WTC11 (cell line): Measurements from ENCODE around the gene KDM5B.

Source experiments
- CBFB ChIP-seq: sonication (generic); formaldehyde crosslinking; IDR thresholded peaks from 2 replicates; pipeline ENCODE4 v1.8.1; 2022; ENCODE audit warnings: mild to moderate bottlenecking, low read depth, missing genetic modification reagents
- IRF2 ChIP-seq: sonication (generic); formaldehyde crosslinking; IDR thresholded peaks from 2 replicates; pipeline ENCODE4 v1.8.0; 2022; ENCODE audit warnings: low read depth, missing genetic modification reagents, borderline replicate concordance
- NFE2L1 ChIP-seq: sonication (generic); formaldehyde crosslinking; IDR thresholded peaks from 2 replicates; pipeline ENCODE4 v1.8.1; 2023; ENCODE audit warnings: missing genetic modification reagents
- NR1H2 ChIP-seq: sonication (generic); formaldehyde crosslinking; IDR thresholded peaks from 2 replicates; pipeline ENCODE4 v1.9.0; 2021; ENCODE audit warnings: mild to moderate bottlenecking, moderate library complexity, missing genetic modification reagents
- NR2C2 ChIP-seq: sonication (generic); formaldehyde crosslinking; IDR thresholded peaks from 2 replicates; pipeline ENCODE4 v1.8.0; 2022; ENCODE audit warnings: mild to moderate bottlenecking, missing genetic modification reagents
- NR3C1 ChIP-seq: sonication (generic); formaldehyde crosslinking; conservative IDR thresholded peaks from 2 replicates; pipeline ENCODE4 v1.8.1; 2023; ENCODE audit warnings: low read depth, mild to moderate bottlenecking, missing genetic modification reagents
- USF2 ChIP-seq: sonication (generic); formaldehyde crosslinking; IDR thresholded peaks from 2 replicates; pipeline ENCODE4 v1.8.1; 2023; ENCODE audit warnings: mild to moderate bottlenecking, missing genetic modification reagents, moderate library complexity
- TF ChIP-seq, protein P1 (sequence below): fragments of 200-600 bp; IDR thresholded peaks from 2 replicates; pipeline ENCODE4 v1.8.0; 2022; ENCODE audit warnings: antibody characterized with exemption
- TF ChIP-seq, protein P2 (sequence below): sonication (generic); formaldehyde crosslinking; IDR thresholded peaks from 2 replicates; pipeline ENCODE4 v1.8.0; 2022; ENCODE audit warnings: mild to moderate bottlenecking, missing genetic modification reagents
- TF ChIP-seq, protein P3 (sequence below): sonication (generic); formaldehyde crosslinking; IDR thresholded peaks from 2 replicates; pipeline ENCODE4 v1.8.0; 2022; ENCODE audit warnings: mild to moderate bottlenecking, missing genetic modification reagents
- TF ChIP-seq, protein P4 (sequence below): sonication (generic); formaldehyde crosslinking; IDR thresholded peaks from 2 replicates; pipeline ENCODE4 v1.8.0; 2023; ENCODE audit warnings: missing genetic modification reagents

DNA sequence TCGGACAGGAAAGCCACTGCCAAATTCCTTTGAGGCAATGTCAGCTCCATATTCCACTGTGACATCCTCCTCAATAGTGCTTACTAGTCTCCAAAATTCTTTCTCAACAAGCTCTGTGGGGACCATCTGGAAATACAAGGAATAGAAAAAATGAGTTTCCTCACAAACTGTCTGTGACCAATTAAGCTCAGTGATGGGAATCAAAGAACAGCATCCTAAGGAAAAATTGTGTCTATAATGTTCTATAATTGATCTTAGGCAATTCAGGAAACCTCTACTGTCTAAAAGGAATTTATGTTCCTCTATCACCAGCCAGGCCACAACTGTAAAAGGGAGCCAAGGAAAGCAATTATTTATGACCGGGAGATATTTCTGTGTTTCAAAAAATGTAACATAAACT, 51.8 kb downstream of the KDM5B start:
- TF ChIP-seq, protein P1, sequence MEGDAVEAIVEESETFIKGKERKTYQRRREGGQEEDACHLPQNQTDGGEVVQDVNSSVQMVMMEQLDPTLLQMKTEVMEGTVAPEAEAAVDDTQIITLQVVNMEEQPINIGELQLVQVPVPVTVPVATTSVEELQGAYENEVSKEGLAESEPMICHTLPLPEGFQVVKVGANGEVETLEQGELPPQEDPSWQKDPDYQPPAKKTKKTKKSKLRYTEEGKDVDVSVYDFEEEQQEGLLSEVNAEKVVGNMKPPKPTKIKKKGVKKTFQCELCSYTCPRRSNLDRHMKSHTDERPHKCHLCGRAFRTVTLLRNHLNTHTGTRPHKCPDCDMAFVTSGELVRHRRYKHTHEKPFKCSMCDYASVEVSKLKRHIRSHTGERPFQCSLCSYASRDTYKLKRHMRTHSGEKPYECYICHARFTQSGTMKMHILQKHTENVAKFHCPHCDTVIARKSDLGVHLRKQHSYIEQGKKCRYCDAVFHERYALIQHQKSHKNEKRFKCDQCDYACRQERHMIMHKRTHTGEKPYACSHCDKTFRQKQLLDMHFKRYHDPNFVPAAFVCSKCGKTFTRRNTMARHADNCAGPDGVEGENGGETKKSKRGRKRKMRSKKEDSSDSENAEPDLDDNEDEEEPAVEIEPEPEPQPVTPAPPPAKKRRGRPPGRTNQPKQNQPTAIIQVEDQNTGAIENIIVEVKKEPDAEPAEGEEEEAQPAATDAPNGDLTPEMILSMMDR, result no peak
- TF ChIP-seq USF2 (CRISPR knock-in tag) (no peak), NR2C2 (CRISPR knock-in tag) (no peak), NFE2L1 (CRISPR knock-in tag) (no peak), CBFB (no peak), IRF2 (CRISPR knock-in tag) (no peak), NR1H2 (no peak), NR3C1 (CRISPR knock-in tag) (no peak)
- TF ChIP-seq, protein P2, sequence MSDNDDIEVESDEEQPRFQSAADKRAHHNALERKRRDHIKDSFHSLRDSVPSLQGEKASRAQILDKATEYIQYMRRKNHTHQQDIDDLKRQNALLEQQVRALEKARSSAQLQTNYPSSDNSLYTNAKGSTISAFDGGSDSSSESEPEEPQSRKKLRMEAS (CRISPR knock-in tag), result no peak
- TF ChIP-seq, protein P3, sequence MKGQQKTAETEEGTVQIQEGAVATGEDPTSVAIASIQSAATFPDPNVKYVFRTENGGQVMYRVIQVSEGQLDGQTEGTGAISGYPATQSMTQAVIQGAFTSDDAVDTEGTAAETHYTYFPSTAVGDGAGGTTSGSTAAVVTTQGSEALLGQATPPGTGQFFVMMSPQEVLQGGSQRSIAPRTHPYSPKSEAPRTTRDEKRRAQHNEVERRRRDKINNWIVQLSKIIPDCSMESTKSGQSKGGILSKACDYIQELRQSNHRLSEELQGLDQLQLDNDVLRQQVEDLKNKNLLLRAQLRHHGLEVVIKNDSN (CRISPR knock-in tag), result no peak
- TF ChIP-seq, protein P4, sequence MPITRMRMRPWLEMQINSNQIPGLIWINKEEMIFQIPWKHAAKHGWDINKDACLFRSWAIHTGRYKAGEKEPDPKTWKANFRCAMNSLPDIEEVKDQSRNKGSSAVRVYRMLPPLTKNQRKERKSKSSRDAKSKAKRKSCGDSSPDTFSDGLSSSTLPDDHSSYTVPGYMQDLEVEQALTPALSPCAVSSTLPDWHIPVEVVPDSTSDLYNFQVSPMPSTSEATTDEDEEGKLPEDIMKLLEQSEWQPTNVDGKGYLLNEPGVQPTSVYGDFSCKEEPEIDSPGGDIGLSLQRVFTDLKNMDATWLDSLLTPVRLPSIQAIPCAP (CRISPR knock-in tag), result no peak
